Tibial nerve (tissue), 4 donors: ENCODE measurements around the gene LSAMP. TPM values are rescaled to one million over a fixed set of nuclear protein-coding genes. Genes with fewer than 3 reads are reported as not detected.

ENCODE experiments used
- DNase-seq, 2 donors: peaks; one replicate each; pipeline ENCODE4 v3.0.0-alpha.2; 2019; ENCODE audit warnings: low spot score in 2 of 2
- H3K27ac ChIP-seq, 4 donors: fragments of 200-600 bp; sonication (generic) in 3 of 4; one replicate each; pipeline ENCODE4 v1.5.1; 2017 to 2019; ENCODE audit warnings: mild to moderate bottlenecking in 1 of 4
- H3K27me3 ChIP-seq, 2 donors: fragments of 200-600 bp; sonication (generic) in 1 of 2; one replicate each; pipeline versions ENCODE4 v1.5.1 to v1.6.0; 2017 to 2019
- H3K36me3 ChIP-seq, 3 donors: fragments of 200-600 bp; sonication (generic); one replicate each; pipeline ENCODE4 v1.5.1; 2018 to 2019
- H3K4me1 ChIP-seq, 4 donors: fragments of 200-600 bp; sonication (generic) in 3 of 4; one replicate each; pipeline ENCODE4 v1.5.1; 2017 to 2019
- H3K4me3 ChIP-seq, 4 donors: fragments of 200-600 bp; sonication (generic) in 3 of 4; one replicate each; pipeline ENCODE4 v1.5.1; 2017 to 2019; ENCODE audit warnings: mild to moderate bottlenecking in 1 of 4, moderate library complexity in 1 of 4
- H3K9me3 ChIP-seq, 4 donors: fragments of 200-600 bp; sonication (generic) in 3 of 4; one replicate each; pipeline ENCODE4 v1.5.1; 2017 to 2019
- CTCF ChIP-seq, 5 experiments: fragments of 200-600 bp in 3 of 5; fragments of 450-650 bp in 2 of 5; sonication (generic) in 3 of 5; IDR thresholded peaks; one replicate each; pipeline ENCODE4 v1.5.1; 2016 to 2019; ENCODE audit warnings: antibody characterized with exemption in 5 of 5, mild to moderate bottlenecking in 3 of 5, moderate library complexity in 2 of 5
- EP300 ChIP-seq, 2 donors: sonication (generic); formaldehyde crosslinking; IDR thresholded peaks; one replicate each; pipeline ENCODE4 v1.6.1; 2017; ENCODE audit warnings: antibody characterized with exemption in 2 of 2, mild to moderate bottlenecking in 1 of 2
- POLR2A ChIP-seq, 2 donors: fragments of 450-650 bp; IDR thresholded peaks; one replicate each; pipeline ENCODE4 v1.6.1; 2017; ENCODE audit warnings: antibody characterized with exemption in 2 of 2, mild to moderate bottlenecking in 2 of 2, moderate library complexity in 2 of 2
- WGBS, 2 donors: methylation state at CpG; one replicate each; pipeline ENCODE4 v1.1.5; 2018; 5-methylcytosine and 5-hydroxymethylcytosine counted together
- total RNA-seq, 4 donors: library from RNA; depleted of rRNA; stranded (reverse); fragments of >200 nt; gene quantifications; one replicate each; pipeline ENCODE4 v1.1.0, GENCODE V29; 2016

The LSAMP gene
- total RNA-seq, 4 donors from 2014 or later, result 3.6 to 6.1 (median 4.2) TPM

GRCh38 chr3:115876876-115877614 lies 568.2 kb downstream of the LSAMP start:
- WGBS, 2 donors, result 6 to 7% methylated on average over 8 of the region's 8 CpGs
- H3K4me1 ChIP-seq, result peaks cover 0 to 16% (median 0%) of the 10 kb centered on the region in 4 donors
- peak overlapping the region in 2 of 4 donors; percentile 62 to 68 for H3K27ac ChIP-seq
- TF ChIP-seq POLR2A (IDR thresholded peaks at IDR 0.05) (no peak), EP300 (IDR thresholded peaks at IDR 0.05) (no peak), CTCF (IDR thresholded peaks at IDR 0.05) (no peak)
- no peaks in the 10 kb centered on the region for H3K36me3 ChIP-seq
- H3K9me3 ChIP-seq, result no peaks in the 10 kb centered on the region
- H3K27me3 ChIP-seq, result no peaks in the 10 kb centered on the region
- peak overlapping the region in 3 of 4 donors; percentile 13 to 31 (median 30) for H3K4me3 ChIP-seq
- no peak for DNase-seq

- no peak for DNase-seq
- Histone ChIP-seq H3K36me3 (no peaks in the 10 kb centered on the region), H3K4me1 (peaks cover 0 to 16% (median 0%) of the 10 kb centered on the region in 4 donors), H3K27ac (no peak overlapping the region), H3K27me3 (no peaks in the 10 kb centered on the region), H3K4me3 (no peak overlapping the region), H3K9me3 (no peaks in the 10 kb centered on the region)
- 75 to 77% methylated on average over 1 of the region's 1 CpG for WGBS, 2 donors
- TF ChIP-seq CTCF (IDR thresholded peaks at IDR 0.05) (no peak), EP300 (IDR thresholded peaks at IDR 0.05) (no peak), POLR2A (IDR thresholded peaks at IDR 0.05) (no peak)
Measured at GRCh38 chr3:115875460-115875859, 569.8 kb downstream of the LSAMP start.

- no peak for DNase-seq
- Histone ChIP-seq H3K4me1 (peaks cover 0 to 5% (median 0%) of the 10 kb centered on the region in 4 donors), H3K9me3 (no peaks in the 10 kb centered on the region), H3K36me3 (no peaks in the 10 kb centered on the region), H3K27me3 (no peaks in the 10 kb centered on the region), H3K4me3 (no peak overlapping the region), H3K27ac (no peak overlapping the region)
- TF ChIP-seq EP300 (IDR thresholded peaks at IDR 0.05), result no peak
- no peak for TF ChIP-seq CTCF (IDR thresholded peaks at IDR 0.05)
- no peak for TF ChIP-seq POLR2A (IDR thresholded peaks at IDR 0.05)
Measured at GRCh38 chr3:115871735-115872134, 573.6 kb downstream of the LSAMP start.

- Histone ChIP-seq H3K27ac (no peak overlapping the region), H3K9me3 (no peaks in the 10 kb centered on the region), H3K36me3 (no peaks in the 10 kb centered on the region), H3K4me3 (no peak overlapping the region), H3K4me1 (peaks cover 0 to 6% (median 0%) of the 10 kb centered on the region in 4 donors), H3K27me3 (no peaks in the 10 kb centered on the region)
- DNase-seq, result no peak
- 46 to 48% methylated on average over 2 of the region's 2 CpGs for WGBS, 2 donors
- TF ChIP-seq CTCF (IDR thresholded peaks at IDR 0.05) (no peak), EP300 (IDR thresholded peaks at IDR 0.05) (no peak), POLR2A (IDR thresholded peaks at IDR 0.05) (no peak)
Measured at GRCh38 chr3:115864911-115865310, 580.4 kb downstream of the LSAMP start.

GRCh38 chr3:115862849-115863248 lies 582.4 kb downstream of the LSAMP start:
- Histone ChIP-seq H3K9me3 (no peaks in the 10 kb centered on the region), H3K4me1 (peaks cover 0 to 6% (median 0%) of the 10 kb centered on the region in 4 donors), H3K36me3 (no peaks in the 10 kb centered on the region), H3K27ac (no peak overlapping the region), H3K27me3 (no peaks in the 10 kb centered on the region), H3K4me3 (no peak overlapping the region)
- 67 to 70% methylated on average over 6 of the region's 6 CpGs for WGBS, 2 donors
- TF ChIP-seq EP300 (IDR thresholded peaks at IDR 0.05), result no peak
- no peak for DNase-seq
